22Rv1 (cell line): ENCODE measurements around the gene COQ8A.

ENCODE experiments used
- H3K27ac ChIP-seq: fragments of 450-650 bp; 2 replicates; pipeline ENCODE4 v1.5.1; 2017
- CTCF ChIP-seq: fragments of 450-650 bp; IDR thresholded peaks from 2 replicates; pipeline ENCODE4 v1.5.1; 2017; ENCODE audit warnings: mild to moderate bottlenecking
- ZFX ChIP-seq: fragments of 450-650 bp; IDR thresholded peaks from 2 replicates; pipeline ENCODE4 v1.6.1; 2017; ENCODE audit warnings: antibody characterized with exemption, borderline replicate concordance

The COQ8A gene

GRCh38 chr1:227002531-227003049, 62.5 kb downstream of the COQ8A start:
- TF ChIP-seq CTCF = no peak
- TF ChIP-seq ZFX = no peak
- H3K27ac ChIP-seq = no peak overlapping the region

DNA sequence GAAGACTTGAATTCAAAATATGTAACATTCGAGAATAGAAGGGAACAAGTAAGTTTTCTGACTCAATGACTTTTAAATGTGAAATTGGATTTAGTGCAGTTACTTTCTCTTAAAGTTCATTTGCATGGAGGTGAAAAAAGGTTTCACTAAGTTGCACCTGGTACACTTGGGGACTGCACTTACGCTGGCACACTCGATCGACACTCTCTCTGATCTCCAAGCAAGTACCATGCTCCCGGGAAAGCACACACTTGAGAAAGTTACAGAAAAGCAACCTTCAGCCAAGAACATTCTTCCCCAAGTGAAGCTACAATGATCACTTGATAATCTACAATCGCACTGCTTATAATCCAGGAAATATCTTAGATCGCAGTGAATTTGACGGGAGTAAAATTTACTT, 63.1 kb downstream of the COQ8A start:
- H3K27ac ChIP-seq = no peak overlapping the region
- TF ChIP-seq CTCF (no peak), ZFX (no peak)

GRCh38 chr1:227004796-227005195, 64.7 kb downstream of the COQ8A start:
- no peak overlapping the region for H3K27ac ChIP-seq
- TF ChIP-seq ZFX = no peak
- no peak for TF ChIP-seq CTCF

DNA sequence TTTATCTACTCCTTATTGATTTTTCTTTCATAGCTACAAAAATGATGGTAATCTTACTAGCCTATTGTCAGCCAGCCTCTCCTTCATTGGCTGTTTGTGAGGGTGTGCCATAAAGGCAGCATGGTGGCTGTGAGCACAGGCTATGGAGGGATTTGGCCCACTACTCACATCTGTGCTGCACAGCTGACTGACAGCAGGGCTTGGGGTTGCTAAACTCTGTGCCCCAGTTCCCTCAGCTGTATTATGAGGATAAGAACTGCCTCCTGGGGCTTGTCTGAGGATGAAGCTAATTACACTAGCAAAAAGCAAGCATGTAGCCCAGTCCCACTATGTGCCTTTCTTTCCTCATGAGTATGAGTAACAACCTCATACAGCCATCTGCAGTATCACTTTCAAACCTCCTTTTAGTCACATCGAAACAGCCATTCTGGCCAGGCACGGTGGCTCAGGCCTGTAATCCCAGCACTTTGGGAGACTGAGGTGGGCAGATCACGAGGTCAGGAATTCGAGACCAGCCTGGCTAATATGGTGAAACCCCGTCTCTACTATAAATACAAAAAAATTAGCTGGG, 66.2 kb downstream of the COQ8A start:
- TF ChIP-seq ZFX = no peak
- TF ChIP-seq CTCF = no peak
- no peak overlapping the region for H3K27ac ChIP-seq

GRCh38 chr1:227009937-227010336, 69.8 kb downstream of the COQ8A start:
- no peak overlapping the region for H3K27ac ChIP-seq
- TF ChIP-seq ZFX (no peak), CTCF (no peak)

GRCh38 chr1:227010645-227011044, 70.6 kb downstream of the COQ8A start:
- TF ChIP-seq CTCF (no peak), ZFX (no peak)
- H3K27ac ChIP-seq = no peak overlapping the region

GRCh38 chr1:227016990-227017389, 76.9 kb downstream of the COQ8A start:
- H3K27ac ChIP-seq = peak overlapping the region; percentile 6; the same call in 1 of the 2 replicates
- TF ChIP-seq CTCF = no peak
